GM19240 (cell line): ENCODE data around the gene TAL2.
"Not testable (repeated sequence)": the region's sequence is repeated elsewhere in the genome, so short reads cannot be mapped to it uniquely, and the experiment has no call there.

ENCODE experiments used
- DNase-seq: peaks from one replicate; pipeline ENCODE4 v3.0.0; 2011; ENCODE audit warnings: low spot score; ENCODE audit not compliant: insufficient read length

The TAL2 gene

DNA sequence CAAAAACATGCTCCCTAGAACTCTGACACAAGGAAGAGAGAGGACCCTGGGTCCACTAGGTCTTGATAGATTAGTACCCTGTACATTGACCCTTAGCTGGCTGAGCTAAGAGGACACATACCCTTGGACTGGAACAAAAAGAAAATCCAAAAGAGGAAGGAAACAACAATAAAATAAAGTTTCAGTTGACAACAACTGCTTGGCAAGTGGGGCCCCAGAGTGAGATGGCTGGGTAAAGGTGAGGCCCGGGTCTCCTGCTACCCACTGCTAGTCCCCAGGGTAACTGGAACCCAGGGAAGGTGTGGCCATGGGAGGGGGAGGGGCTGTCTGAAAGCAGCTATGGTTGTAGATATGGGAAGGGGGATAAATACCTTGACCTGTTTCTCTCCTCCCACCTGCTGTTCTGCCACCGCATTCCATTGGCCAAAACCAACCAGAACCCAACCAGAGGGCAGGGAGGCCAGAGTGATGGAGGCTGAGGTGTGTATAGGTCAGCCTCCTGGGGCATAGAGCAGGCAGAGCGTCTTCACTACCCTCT is 11.7 kb downstream of the TAL2 start:
- no peak for DNase-seq

DNA sequence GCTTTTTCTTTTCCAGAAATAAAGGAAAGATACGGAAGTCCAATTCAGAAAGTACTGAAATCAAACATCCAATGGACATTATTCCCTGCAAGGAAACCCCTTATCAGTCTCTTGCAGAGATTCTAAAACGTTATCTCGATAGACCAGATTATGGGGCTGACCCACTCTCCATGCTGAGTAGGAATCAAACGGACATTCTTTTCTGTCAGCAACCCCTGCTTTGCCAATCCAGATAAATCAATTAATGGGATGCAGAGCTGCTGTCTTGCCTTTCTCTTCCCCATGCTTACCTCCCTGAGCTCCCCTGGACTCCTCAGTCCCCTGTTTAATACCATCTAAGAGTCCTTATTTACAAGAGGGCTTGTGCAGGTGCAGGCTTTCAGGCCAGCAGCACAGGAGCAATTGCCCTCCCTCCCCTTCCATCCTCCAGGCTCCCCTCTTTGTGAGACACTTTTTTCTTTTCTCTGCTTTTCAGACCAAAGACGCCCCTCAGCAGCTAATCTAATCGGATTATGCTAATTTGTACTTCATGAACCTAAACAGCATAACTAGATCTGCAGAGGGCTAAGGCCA is 14.2 kb downstream of the TAL2 start:
- DNase-seq = no peak

DNA sequence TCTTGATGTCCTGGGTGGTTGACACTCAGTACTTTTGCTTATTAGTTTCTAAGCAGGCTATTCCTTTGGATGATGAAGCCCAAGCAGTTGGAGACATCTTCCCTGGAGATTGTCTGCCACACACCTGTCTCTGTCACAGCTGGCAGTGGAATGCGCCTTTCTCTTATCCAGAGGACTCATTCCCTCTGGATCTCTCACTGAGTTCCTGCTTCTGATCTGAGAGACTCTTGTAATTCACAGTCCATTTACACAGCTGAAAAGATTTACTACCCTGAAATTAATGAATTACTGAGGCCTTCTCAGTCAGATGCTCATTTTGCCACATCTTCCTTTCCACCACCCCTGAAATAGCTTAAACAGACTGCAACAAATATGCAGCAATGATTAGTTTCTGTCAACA is 15.9 kb downstream of the TAL2 start:
- no peak for DNase-seq

DNA sequence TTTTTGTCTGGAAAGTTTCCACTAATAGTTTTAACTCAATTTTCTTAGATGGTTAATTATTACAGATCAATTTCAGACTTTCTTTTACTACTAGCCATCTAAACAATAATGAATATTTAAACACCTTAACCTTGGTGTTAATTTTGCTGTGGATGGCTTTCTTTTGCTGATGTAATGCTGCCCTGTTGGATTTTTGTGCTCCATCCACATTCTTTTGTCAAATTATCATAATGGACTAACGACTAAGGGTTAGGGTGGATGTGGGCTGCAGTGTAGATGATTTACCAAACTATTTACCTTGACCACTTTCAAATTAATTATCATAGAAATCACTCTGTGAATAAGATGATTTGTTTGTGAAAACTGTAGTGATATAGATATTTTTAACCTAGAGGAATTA is 16.5 kb downstream of the TAL2 start:
- no peak for DNase-seq

DNA sequence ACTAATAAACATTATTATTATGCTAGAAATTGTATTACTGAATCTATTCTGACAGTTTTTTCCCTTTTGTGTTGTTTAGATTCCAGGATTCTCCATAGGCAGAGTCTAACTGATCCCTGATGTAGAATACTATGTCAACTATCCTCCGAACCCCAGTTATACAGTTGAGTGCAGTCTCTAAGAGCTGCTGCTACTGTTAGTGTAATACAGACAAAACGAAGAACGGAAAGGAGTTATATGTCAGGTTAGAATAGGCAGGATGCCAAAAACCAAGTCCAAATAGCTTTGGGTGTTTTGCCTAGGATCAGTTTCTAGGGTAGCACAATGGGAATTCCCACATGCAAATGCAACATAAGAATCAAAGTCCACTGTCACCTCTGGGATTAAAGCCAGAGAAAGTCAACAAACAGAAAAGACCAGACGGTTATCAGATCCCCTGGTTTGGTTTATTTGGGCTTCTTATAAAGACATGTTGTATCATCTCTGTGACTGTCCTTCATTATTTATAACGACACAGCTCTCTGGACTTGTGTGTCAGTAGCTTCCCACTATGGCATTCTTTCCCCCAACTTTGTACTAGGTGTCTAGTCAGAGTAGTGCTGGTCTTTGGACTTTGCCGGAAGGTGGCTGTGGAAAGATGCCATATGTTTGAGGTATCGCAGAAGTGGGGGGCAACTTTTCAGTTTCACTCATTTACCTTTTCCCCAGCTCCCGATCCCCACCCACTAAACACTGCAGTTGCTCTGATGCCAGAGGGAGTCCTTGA is 17.2 kb downstream of the TAL2 start:
- DNase-seq = no peak

DNA sequence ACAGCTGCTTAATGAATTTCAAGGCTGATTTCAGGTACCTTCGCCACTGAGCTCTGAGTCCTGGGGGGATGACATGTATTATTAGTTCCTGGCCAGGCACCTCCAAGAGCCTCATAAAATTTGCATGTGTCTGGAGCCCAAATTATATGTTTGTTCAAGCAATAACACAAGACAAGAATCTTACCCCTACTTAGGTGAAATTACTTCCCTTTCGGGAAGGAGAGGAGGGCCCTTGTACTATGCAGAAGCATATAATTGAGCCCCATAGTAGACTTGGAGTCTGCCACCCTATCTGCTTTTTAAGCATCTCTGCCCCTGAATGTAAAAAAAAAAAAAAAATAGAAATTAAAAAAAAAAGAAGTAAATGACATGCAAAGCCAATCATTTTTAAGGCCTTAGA is 19.1 kb downstream of the TAL2 start:
- no peak for DNase-seq

DNA sequence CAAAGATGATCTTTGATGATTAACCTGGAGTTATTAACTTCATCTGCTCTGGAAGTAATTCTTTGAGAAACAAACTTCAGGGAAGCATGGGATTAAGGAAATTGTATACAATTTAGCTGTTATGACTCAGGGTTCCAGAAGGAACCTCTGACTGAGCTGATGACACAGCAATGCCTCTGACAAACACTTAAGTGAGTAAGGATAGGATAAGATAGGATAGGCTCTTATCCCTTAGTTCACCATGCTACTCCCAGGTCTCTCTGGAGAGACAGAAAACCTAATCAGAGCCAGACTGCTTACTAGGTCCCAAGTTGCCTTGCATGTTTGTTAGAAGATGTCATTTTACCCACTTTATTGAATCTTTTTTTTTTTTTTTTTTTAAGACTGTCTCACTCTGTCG is 19.5 kb downstream of the TAL2 start:
- DNase-seq = no peak

DNA sequence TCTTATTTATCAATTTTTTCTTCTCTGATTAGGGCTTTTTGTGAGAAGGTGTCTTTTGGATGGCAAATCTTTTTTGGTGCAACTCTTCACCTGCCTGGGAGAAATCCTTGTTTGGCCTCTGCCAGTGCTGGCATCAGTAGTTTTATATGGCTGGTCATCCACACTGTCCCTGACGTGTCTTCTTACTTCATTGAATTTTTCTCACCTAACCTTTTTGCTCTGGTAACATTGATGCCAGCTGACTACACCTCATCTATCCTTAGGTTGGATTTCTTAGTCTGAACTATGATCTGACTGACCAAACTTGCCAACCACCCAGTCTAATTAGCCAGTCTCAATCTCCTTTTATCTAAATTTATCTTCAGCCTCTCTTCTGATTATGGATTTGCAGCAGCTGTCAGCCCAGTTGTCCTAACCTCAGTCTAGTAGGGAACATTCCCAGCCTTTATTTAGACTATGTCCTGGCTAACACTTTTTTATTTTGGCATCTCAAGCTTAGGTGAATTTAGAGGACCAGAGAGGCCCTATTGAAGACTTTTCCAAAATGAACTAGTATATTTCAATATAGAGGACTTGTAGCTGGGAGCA is 21.5 kb downstream of the TAL2 start:
- no peak for DNase-seq

DNA sequence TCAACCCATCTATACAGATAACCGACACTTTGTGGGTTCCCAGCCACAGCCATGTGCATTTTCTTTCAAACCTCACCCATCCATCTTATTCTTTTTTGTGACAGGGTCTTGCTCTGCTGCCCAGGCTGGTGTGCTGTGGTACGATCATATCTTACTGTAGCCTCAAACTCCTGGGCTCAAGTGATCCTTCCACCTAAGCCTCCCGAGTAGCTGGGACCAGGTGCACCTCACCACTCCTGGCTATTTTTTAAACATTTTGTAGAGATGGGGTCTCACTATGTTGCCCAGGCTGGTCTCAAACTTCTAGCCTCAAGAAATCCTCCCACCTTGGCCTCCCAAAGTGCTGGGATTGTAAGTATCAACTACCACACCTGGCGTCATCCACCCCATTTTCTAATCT is 24.7 kb downstream of the TAL2 start:
- no peak for DNase-seq

DNA sequence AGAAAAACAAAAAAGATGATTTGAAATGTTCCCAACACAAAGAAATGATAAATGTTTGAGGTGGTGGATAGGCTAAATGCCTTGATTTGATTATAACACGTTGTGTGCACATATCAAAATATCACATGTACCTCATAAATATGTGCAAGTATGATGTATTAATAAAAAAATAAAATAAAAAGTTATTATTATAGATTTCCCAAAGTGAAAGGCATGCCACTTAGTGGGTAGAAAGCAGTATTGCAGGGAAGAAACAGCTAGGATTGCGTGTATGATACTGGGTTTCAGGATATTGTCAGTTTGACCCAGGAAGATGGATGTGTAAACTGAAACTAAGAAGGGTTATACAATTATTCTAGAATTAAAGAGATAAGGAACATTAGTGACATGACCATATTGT is 28.5 kb downstream of the TAL2 start:
- no peak for DNase-seq

DNA sequence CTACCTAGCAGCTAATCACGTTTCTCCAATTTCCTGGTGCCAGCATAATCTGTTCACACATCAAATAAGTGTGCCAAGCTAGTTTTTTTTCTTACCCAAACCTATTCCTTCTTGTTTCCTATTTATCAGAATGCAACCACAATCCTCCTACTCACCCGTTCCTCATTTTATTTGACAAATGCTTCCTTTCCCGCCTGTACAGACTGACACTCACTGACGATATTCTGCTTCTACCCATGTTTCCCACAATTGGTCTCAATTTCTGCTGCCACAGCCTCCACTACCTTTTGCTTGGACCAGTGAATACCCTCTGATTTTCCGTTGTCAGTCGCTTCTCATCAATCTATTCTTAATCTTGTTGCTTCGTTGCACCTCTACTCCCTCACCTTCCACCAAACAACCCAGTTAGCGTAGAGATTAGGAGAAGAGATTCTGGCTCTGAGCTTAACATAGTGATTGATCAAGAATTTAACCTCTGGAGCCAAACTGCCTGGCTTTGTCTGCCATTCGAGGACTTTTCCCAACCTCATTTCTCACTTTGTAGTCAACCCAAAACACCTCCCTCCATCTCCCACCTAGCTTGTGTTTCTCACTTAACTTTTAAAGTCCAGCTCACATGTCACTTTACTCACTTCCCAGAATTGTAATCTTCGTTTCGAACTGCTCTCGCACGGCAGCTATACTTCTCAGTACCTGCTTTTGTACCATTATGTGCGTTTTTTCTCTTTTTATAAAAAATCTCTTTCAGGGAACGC is 31.4 kb downstream of the TAL2 start:
- DNase-seq = peak; percentile 3

DNA sequence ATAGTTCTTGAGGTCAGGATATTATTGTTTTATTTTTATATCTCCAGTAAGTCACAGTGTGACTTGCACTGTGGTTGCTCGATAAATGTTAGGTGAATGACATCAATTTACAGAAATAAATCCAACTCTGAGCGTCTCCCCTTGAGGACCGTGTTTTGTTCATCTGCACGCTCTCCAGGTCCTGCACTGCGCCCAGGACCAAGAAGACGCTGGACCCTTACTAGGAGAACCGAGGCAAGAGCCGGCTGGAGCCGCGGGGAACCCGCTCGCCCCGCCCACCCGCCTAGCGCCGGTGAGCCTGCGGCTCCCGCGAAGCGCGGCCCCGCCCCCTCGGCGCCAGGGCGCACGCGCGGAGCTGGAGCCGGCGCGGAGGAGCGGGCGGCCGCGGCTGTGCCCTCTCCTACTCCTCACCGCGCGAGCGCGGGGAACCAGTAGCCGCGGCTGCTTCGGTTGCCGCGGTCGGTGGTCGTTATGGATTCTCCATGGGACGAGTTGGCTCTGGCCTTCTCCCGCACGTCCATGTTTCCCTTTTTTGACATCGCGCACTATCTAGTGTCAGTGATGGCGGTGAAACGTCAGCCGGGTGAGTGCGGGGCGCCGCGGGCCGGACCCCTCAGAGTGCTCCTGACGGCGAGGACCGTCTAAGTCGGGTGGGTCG is 32.1 kb downstream of the TAL2 start, which contains the start of gene TMEM38B:
Gene TMEM38B, plus strand, starts transcription at position 352 of the 658 bp plus-strand sequence. Its CDS starts 120 bp downstream, at position 472.
- DNase-seq = peak; percentile 55

DNA sequence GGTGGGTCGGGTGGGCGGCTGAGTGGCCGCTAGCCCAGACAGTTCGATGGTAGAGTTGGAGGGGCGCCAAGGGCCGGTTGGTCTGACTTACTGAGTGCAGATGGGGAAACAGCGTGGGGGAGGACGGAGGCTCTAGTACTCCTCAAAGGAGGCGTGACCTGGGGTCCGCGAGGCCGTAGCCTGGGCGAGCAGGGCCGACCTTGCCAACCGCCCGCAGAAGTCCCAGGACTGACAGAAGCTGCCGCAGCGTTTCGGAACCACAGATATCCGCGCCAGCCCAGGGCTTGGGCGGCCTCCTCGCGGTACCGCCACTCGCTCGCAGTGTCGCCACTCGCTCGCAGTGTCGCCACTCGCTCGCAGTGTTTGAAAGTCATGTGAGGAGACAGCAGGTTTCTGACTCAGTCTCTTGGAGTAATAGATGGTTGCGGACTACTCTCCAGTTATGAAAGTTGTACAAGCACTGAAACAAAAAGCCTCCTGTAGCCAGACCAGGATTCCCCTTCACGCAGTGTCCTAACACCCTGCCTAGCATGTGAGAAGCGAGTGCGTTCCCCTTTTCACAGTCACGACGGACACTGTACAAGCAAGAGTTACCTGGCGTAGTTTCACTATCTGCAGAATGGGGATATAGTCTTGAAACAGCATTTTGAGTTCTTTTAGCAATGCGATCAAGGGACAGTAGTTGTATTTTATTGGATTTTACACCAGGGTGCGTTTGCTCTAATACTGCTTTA is 32.8 kb downstream of the TAL2 start:
- peak; percentile 27 for DNase-seq

DNA sequence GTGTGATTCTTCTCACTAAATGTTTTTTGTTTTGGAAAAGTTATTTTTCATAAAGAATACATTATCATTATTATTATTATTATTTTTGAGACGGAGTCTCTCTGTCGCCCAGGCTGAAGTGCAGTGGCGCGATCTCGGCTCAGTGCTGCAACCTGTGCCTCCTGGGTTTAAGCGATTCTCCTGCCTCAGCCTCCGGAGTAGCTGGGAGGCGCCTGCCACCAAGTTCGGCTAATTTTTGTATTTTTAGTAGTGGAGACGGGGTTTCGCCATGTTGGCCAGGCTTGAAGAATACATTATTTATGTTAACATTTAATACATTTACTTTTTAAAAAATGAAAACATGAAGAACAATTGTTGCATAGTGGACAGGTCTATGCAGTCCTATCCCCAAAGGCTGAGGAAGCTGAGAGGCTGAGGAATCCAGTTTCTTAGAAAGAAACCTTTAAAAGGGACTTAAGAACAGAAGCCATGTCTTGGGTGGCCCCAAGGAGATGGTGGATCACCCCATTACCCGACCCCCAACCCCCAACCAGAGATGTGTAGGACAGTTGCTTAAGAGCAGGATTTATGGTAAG is 34.0 kb downstream of the TAL2 start:
- no peak for DNase-seq

DNA sequence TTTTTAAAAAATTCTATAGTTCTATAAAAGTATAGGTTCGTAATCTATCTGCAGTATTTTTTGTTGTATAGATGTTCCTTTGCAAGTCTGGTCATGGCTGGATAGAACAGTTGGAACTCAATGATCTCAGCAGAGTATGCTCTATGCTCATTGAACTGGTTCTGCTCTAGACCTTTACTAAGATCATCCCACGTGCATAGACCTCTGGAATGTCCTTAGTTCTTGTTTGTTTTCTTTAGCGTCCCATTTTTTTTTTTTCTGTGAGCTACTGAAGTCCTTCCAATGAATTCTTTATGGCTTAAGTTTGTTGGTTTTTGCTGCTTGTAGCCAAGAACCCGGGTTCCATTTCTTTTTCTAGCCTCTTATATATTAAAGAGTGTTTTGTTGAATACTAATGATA is 35.6 kb downstream of the TAL2 start:
- DNase-seq = no peak

DNA sequence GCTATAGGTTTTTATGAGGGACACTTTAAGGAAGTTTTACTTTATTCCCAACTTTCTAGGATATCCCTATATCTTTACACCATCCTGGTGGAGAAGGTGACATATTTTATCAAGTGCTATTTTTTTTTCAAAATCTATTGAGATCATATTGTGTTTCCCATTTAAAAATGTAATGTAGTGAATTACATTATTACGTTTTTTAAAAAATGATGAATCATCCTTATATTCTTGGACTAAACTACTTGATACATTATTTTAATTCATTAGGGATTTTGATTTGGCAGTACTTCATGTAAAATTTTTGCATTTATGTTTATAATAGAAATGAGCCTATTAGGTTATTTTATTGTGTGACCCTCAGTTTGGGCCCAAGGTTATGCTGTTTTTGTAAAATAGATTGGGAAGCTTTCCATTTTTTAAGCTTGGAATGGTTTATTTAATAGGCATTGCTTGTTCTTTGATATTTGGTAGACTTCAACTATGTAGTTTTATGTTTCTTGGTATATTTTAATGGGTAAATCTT is 36.2 kb downstream of the TAL2 start:
- DNase-seq = no peak

DNA sequence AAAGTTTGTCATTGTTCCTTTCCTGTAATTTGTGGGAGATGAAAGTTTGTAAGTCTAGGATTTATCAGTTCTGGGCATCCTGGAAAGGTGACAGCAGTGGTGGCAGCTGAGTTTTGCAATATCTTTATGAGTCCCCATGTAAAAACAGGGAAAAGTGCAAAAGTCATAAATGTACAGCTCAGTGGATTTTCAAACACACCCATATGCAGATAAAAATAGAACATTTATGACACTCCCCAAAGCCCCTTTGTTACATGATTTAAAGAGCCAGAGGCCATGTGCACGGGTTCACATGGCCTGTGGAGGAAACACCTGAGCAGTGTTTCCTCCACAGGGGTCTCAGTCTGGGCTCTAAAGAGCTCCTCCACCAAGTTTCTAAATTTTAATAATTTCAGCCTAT is 38.4 kb downstream of the TAL2 start:
- no peak for DNase-seq

DNA sequence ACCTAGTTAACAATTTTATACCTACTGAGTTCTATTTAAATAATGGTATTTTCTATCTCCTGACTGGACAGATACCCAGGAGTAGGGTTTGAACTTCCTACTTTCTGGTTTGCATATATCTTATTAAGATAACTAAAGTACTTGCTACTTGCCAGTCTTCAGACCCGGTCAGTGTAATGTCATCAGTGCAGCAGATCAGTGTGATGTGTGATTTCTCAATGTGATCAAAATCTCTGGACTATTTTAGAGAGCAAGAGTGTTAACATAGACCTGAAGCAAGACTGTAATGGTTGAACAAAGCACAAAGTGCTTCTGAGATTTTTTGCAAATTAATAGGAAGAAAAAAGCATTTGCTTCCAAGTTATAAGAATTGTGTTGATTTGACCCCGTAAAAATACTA is 38.9 kb downstream of the TAL2 start:
- no peak for DNase-seq

DNA sequence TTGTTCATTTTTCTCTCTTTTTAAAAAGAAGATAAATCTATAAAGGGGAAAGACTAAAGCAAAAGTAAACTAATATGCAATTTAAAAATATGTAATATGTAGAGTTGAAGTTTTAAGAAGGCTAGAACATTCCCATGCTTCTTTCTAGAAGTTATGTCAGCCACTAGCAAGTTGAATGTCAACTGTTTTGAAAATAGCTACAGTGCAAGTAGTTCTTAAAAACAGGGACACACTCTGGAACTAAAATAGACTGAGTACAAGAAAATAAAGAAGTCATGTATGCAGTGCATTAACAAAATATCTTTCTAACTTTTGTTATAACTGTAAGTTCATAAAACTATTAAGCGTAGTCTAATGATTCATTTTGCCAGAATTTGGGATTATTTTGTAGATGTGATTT is 40.0 kb downstream of the TAL2 start:
- no peak for DNase-seq

DNA sequence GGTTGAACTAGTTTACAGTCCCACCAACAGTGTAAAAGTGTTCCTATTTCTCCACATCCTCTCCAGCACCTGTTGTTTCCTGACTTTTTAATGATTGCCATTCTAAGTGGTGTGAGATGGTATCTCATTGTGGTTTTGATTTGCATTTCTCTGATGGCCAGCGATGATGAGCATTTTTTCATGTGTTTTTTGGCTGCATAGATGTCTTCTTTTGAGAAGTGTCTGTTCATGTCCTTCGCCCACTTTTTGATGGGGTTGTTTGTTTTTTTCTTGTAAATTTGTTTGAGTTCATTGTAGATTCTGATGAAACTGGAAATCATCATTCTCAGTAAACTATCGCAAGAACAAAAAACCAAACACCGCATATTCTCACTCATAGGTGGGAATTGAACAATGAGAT is 41.4 kb downstream of the TAL2 start:
- DNase-seq = not testable (repeated sequence)
